ENCODE results near the gene FGD3.
"Not testable (repeated sequence)": the region's sequence is repeated elsewhere in the genome, so short reads cannot be mapped to it uniquely, and the experiment has no call there.

The FGD3 gene

GRCh38 chr9:93010056-93010455 is 62.7 kb downstream of the FGD3 start:
- DNase-seq (ENCODE audit: low spot score), result no peak

- DNase-seq (ENCODE audit: low spot score), result no peak
Observed at GRCh38 chr9:93010704-93011103, 63.4 kb downstream of the FGD3 start.

- DNase-seq (ENCODE audit: low spot score), result no peak
Observed at GRCh38 chr9:93011114-93011513, 63.8 kb downstream of the FGD3 start.

GRCh38 chr9:93012963-93013855 is 65.9 kb downstream of the FGD3 start:
- no peak for DNase-seq (ENCODE audit: low spot score)

- DNase-seq (ENCODE audit: low spot score), result no peak
Observed at GRCh38 chr9:93013856-93014582, 66.7 kb downstream of the FGD3 start.

- not testable (repeated sequence) for DNase-seq (ENCODE audit: low spot score)
Observed at GRCh38 chr9:93015190-93015589, 67.9 kb downstream of the FGD3 start.

- DNase-seq (ENCODE audit: low spot score), result no peak
Observed at GRCh38 chr9:93017621-93018020, 70.3 kb downstream of the FGD3 start.

- DNase-seq (ENCODE audit: low spot score), result no peak
Observed at GRCh38 chr9:93020151-93020550, 72.8 kb downstream of the FGD3 start.

GRCh38 chr9:93020771-93021670 is 73.7 kb downstream of the FGD3 start:
- no peak for DNase-seq (ENCODE audit: low spot score)

- no peak for DNase-seq (ENCODE audit: low spot score)
Observed at GRCh38 chr9:93022066-93022465, 74.7 kb downstream of the FGD3 start.

GRCh38 chr9:93022721-93023520 is 75.6 kb downstream of the FGD3 start:
- DNase-seq (ENCODE audit: low spot score), result no peak

- no peak for DNase-seq (ENCODE audit: low spot score)
Observed at GRCh38 chr9:93023521-93023815, 76.1 kb downstream of the FGD3 start.

- DNase-seq (ENCODE audit: low spot score), result no peak
Observed at GRCh38 chr9:93024646-93024910, 77.3 kb downstream of the FGD3 start.

- DNase-seq (ENCODE audit: low spot score), result no peak
Observed at GRCh38 chr9:93024986-93025630, 77.8 kb downstream of the FGD3 start.

GRCh38 chr9:93025736-93026135 is 78.4 kb downstream of the FGD3 start:
- DNase-seq (ENCODE audit: low spot score), result no peak

GRCh38 chr9:93026640-93027039 is 79.3 kb downstream of the FGD3 start:
- DNase-seq (ENCODE audit: low spot score), result no peak

- DNase-seq (ENCODE audit: low spot score), result no peak
Observed at GRCh38 chr9:93027750-93028149, 80.4 kb downstream of the FGD3 start.

- peak; percentile 68 for DNase-seq (ENCODE audit: low spot score)
Observed at GRCh38 chr9:93028448-93029006, 81.2 kb downstream of the FGD3 start.

GRCh38 chr9:93030642-93031628 is 83.6 kb downstream of the FGD3 start:
- no peak for DNase-seq (ENCODE audit: low spot score)
